Measurements from ENCODE around the gene LRRK2. TPM values are rescaled to one million over a fixed set of nuclear protein-coding genes. Genes with fewer than 3 reads are reported as not detected.

The LRRK2 gene
- total and polyA plus RNA-seq, 2 experiments from 2014 or later: 0.24 TPM; not detected in 1

GRCh38 chr12:40181490-40181889 lies 43.3 kb upstream of the LRRK2 start:
- TF ChIP-seq ZNF331 (CRISPR knock-in tag; IDR thresholded peaks at IDR 0.05; ENCODE audit: low read depth) (no peak), ZNF462 (CRISPR knock-in tag; IDR thresholded peaks at IDR 0.05) (no peak), JUNB (IDR thresholded peaks at IDR 0.05; ENCODE audit: unreplicated experiment) (no peak), CTCF (conservative IDR thresholded peaks at IDR 0.05; ENCODE audit: low read depth in 2 of 2) (no peak), EZH2phosphoT487 (IDR thresholded peaks at IDR 0.05; ENCODE audit: unreplicated experiment) (no peak), REST (IDR thresholded peaks at IDR 0.05; ENCODE audit: unreplicated experiment) (no peak), CREB1 (CRISPR knock-in tag; IDR thresholded peaks at IDR 0.05; ENCODE audit: low read depth) (no peak), STAT1 (IDR thresholded peaks at IDR 0.05; ENCODE audit: unreplicated experiment) (no peak), ZNF114 (CRISPR knock-in tag; IDR thresholded peaks at IDR 0.05) (no peak), EZH2 (IDR thresholded peaks at IDR 0.05; ENCODE audit: low read depth, unreplicated experiment) (no peak), POLR2AphosphoS5 (IDR thresholded peaks at IDR 0.05; ENCODE audit: low read depth) (no peak), NANOG (IDR thresholded peaks at IDR 0.05; ENCODE audit: borderline replicate concordance) (no peak), ETS1 (IDR thresholded peaks at IDR 0.05) (no peak)
- no peak for DNase-seq (ENCODE audit: low spot score)
- no peak overlapping the region for H3K27ac Mint-ChIP-seq
- 0 out of 2 replicates have a peak, but pooled peaks cover 6% of the 10 kb centered on the region for H3K9me2 ChIP-seq (ENCODE audit: insufficient read depth)
- no peak overlapping the region for H3K4me3 Mint-ChIP-seq
- H3K27me3 Mint-ChIP-seq (ENCODE audit: insufficient read depth, low read depth, poor library complexity): no peaks in the 10 kb centered on the region
- no peak for ATAC-seq
- H3K27me3 ChIP-seq (ENCODE audit: insufficient read depth): no peaks in the 10 kb centered on the region
- no peaks in the 10 kb centered on the region for H3K4me1 ChIP-seq (ENCODE audit: insufficient read depth)
- H3K4me1 Mint-ChIP-seq: no peaks in the 10 kb centered on the region
- no peak overlapping the region for H3K4me3 ChIP-seq
- H3K36me3 Mint-ChIP-seq (ENCODE audit: low read depth): peaks cover 10% of the 10 kb centered on the region; the same call in 1 of the 3 replicates
- H3K79me2 ChIP-seq (replicated peaks; ENCODE audit: insufficient read depth): no peaks in the 10 kb centered on the region
- no peaks in the 10 kb centered on the region for H3K36me3 ChIP-seq (ENCODE audit: insufficient read depth)
- H2AFZ ChIP-seq: no peak overlapping the region
- no peaks in the 10 kb centered on the region for H3F3A ChIP-seq (replicated peaks; ENCODE audit: low read depth)
- no peak overlapping the region for H3K4me2 ChIP-seq
- H4K20me1 ChIP-seq (replicated peaks; ENCODE audit: insufficient read depth): no peaks in the 10 kb centered on the region
- H3K27ac ChIP-seq (ENCODE audit: low read depth): no peak overlapping the region
- peaks cover 6% of the 10 kb centered on the region; the same call in 2 of the 3 replicates for H3K9me3 Mint-ChIP-seq

Measured in GM23338 (cell line).